NCI-H748 treated with DMSO at 0.1 percent for 48 hours (cell line): ENCODE results near the gene CD55.
"Not testable (repeated sequence)": the region's sequence is repeated elsewhere in the genome, so short reads cannot be mapped to it uniquely, and the experiment has no call there.

Experiments used
- DNase-seq: peaks from one replicate; lab custom pipeline; 2025; lab: John Stamatoyannopoulos, UW

CD55 gene

GRCh38 chr1:207306023-207306422 lies 15.5 kb upstream of the CD55 start:
- DNase-seq, result no peak

DNA sequence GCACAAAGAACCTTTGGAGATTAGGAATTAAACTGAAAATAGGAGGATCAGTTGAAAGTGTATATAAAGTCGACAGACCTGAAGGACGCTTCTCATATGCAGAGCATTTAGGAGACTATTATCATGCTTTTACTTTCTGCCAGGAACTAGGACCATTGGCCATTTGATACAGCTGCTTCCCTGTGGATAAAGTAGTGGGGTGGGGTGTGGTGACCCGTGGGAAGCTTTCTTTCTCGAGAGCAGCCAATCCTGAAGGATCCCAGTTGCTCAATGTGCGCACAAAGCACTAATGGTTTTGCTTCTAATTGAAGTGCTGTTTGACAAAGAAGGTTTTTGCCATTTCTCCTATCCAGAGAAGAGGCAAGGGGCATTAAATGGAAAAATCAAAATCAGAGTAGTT lies 14.9 kb upstream of the CD55 start:
- no peak for DNase-seq

- no peak for DNase-seq
Measured at GRCh38 chr1:207308451-207309190, 12.9 kb upstream of the CD55 start.

DNA sequence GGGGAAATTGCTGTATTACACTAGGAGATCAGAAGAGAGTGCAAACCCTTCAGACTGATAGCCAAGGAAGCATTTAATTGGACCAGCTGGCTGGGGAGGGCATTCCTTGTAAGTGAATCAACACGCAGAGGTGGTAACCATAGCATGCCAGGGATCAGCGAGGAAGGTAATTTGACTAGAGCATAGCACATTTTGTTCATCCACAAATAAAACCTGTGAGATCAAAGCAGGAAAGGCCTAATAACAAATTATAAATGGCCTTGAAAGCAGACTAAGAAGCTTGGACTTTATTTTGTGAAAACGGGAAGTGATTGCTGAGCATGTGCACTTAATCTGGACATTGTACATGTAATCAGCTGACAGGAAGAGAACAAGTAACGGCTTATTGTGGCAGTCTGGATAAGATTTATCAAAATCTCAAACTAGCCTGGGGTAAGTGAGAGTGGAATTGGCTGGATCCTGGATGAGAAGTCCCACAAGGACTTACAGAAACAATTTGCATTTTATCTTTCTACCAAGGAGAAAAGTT lies 11.7 kb upstream of the CD55 start:
- no peak for DNase-seq

GRCh38 chr1:207311888-207312603 lies 9.4 kb upstream of the CD55 start:
- DNase-seq, result no peak

DNA sequence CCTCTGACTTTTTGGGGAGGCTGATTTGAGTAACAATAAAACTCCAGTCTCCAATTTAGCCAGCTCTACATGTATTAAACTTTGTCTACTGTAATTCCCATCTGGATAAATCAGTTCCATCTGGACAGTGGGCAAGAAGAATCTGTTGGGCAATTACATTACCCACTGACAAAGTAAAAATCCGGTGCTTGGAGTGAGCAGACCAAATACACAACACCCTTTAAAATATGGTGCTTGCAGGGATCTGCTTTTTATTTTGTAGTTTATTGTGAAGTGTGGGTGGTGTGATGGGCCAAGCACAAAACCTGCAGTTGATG lies 8.9 kb upstream of the CD55 start:
- DNase-seq, result no peak

- no peak for DNase-seq
Measured at GRCh38 chr1:207313131-207313530, 8.3 kb upstream of the CD55 start.

DNA sequence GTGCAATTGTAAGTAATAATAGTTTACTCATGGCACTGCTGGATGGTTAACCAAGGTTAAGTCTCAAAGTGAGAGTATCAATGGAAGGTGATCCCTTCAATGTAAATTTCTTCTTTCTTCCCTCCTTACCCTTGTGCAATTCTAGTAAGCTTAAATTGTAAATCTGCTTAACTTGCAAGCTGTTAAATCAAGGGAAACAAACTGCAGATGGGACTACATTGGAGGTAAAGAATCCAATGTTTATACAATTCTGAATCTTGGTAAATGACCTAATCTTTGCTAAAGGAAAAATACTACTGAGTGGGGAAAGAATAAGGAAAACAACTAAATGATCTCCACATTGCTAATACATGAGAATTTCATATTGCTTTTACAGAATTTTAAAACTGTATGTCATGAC lies 6.7 kb upstream of the CD55 start:
- no peak for DNase-seq

- no peak for DNase-seq
Measured at GRCh38 chr1:207315435-207315834, 6.0 kb upstream of the CD55 start.

DNA sequence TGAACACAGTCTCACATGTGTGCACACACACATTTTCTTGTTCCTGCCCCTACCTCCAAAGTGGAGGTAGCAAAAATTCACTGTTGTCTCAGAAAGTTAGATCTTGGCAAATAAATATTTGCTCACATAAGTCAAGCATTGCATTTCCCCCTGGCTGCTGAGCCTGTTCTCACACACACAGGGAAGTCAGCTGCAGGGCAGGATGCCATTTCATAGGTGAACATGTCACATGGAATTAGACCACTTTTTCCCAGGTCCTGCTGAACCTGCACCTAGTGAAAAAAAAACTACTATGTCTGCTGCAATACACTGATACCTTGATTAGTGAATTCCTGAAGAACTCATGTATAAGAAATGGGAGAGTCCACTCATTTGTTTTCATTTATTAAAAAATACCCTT lies 5.3 kb upstream of the CD55 start:
- DNase-seq, result no peak

DNA sequence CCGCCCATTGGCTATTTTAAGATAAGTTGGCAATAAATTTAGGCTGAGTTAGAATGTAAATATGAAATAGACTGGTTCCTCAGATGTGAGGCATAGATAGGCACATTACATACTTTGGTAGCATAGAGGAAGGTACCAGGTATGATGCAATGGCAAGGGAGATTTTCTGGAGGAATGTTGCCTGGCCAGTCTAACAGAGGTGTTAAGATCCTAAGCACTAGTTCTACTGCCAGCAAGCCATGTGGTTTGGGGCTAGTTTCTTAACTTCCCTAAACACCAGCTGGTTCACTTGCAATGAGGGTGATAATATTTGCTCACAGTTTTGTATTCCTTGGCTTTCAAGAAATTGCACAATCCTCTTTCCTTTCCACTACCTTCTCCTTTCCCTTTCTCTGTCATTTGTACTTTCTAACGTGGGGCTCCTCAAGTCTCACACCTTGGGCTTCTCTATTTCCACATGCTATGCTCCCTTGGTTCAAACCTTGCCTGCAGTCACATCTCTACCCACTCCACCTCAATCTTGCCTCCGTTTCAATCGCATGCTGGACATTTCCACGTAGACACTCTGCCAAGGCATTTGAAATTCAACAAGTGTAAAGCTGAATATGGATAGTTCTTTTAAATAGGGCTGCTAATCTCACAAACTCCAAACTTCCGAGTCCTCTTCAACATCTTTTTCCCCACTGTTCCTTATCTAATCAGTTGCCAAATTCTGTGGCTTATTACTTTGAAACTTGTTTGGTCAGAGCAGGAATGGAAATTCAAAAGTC lies 4.7 kb upstream of the CD55 start:
- no peak for DNase-seq

GRCh38 chr1:207317561-207317960 lies 3.9 kb upstream of the CD55 start:
- no peak for DNase-seq

DNA sequence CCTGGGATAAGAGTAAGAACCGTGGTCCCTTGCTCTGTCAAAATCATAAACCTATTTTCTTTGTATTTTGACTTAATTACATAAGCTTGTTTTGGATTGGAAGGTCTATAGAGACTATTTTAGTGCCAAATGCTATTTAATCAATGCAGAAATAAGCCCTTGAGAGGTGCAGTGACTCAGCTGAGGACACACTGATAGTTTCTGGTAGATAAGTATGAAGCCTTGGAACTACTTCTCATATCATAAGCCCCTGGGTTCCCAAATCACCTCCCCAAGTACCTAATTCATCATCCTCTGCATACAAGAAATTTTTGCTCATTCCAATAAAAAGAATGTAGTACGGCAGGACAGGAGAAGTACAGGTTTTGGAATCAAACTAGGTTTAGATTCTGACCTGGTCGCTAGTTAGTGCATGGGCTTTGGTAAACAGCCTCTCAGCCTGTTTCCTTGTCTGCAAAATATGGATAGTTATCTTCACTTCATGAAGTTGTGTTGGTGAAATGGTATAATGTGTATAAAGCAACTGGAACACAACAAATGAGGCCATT lies 3.3 kb upstream of the CD55 start:
- DNase-seq, result no peak

GRCh38 chr1:207319199-207319598 lies 2.3 kb upstream of the CD55 start:
- no peak for DNase-seq

- not testable (repeated sequence) for DNase-seq
Measured at GRCh38 chr1:207320105-207320504, 1.4 kb upstream of the CD55 start.

- no peak for DNase-seq
Measured at GRCh38 chr1:207321790-207322645, 540 bp downstream of the CD55 start.

GRCh38 chr1:207323425-207324225 lies 2.1 kb downstream of the CD55 start:
- no peak for DNase-seq

DNA sequence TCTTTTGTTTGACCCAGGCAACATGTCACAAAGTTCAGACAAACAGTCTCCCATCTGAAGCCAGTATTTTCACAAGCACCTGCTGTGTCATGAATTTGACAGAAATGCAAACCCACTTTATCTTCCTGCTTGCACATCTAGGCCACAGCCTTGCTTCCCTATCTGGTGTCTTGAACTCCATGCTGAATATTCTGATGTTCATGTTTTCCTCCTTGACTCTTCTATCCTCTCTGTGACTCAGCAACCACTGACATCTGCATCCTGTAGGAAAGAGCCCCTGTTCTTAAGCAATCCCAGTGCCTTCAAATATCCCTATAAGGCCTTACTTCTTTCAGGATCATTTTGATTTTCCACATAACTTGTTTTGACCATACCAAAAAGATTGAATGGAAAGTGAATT lies 6.5 kb downstream of the CD55 start:
- no peak for DNase-seq

DNA sequence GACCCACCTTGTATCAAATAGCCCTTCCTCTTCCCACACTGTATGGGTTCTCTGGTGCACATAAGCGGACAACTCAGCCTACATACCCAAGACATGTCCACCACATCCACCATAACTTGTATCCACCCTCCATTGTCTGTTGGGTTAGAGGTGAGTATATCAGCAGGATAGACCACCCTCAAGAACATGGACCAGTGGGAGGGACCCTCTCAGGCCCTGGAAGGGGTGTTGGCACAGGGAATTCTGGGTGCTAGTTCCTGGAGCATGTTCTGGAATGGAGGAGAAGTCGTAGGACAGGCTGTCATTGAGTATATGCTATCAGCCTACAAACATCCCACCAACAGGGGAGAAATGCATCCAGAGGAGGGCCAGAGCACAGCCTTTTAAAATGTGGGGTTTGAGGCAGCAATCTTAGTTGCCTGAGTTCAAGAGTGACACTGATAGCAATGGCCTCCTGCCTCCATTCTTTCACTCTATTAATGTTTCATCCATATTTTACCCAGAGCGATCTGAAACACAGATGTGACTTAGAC lies 7.5 kb downstream of the CD55 start:
- DNase-seq, result no peak

DNA sequence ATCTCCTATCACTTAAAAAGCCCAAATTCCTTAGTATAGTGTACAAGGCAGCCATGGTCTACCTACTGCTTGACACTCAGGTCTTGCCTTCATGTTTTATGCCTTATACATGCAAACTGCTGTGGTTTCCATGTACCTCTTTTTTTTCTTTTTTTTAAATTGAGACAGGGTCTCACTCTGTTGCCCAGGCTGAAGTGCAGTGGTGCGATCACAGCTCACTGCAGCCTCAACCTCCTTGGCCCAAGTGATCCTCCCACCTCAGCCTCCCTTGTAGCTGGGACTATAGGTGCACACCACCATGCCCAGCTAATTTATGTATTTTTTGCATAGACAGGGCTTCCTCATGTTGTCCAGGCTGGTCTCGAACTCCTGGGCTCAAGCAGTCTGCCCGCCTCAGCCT lies 8.0 kb downstream of the CD55 start:
- DNase-seq, result no peak
